Hindlimb muscle (tissue), 1 donor: ENCODE data around the gene GRIN2B. TPM values are rescaled to one million over a fixed set of nuclear protein-coding genes. Genes with fewer than 3 reads are reported as not detected.

Experiments used
- DNase-seq: peaks from one replicate; pipeline ENCODE4 v3.0.0-alpha.2; 2013
- polyA plus RNA-seq: library from polyadenylated mRNA; unstranded; fragments of 120-200 nt; gene quantifications from one replicate; pipeline ENCODE4 v1.2.1, GENCODE V29; 2013; ENCODE audit not compliant: insufficient read length

The GRIN2B gene
- polyA plus RNA-seq, 1 donor: 0.01 TPM

GRCh38 chr12:13956060-13956590 lies 25.3 kb downstream of the GRIN2B start:
- DNase-seq: no peak

GRCh38 chr12:13952096-13952495 lies 29.3 kb downstream of the GRIN2B start:
- DNase-seq: no peak

GRCh38 chr12:13950502-13950901 lies 30.9 kb downstream of the GRIN2B start:
- DNase-seq: no peak

- no peak for DNase-seq
These were observed 32.8 kb downstream of the GRIN2B start for GRCh38 chr12:13948621-13949020.

GRCh38 chr12:13947276-13947946 lies 34.0 kb downstream of the GRIN2B start:
- DNase-seq: no peak

- DNase-seq: no peak
These were observed 35.8 kb downstream of the GRIN2B start for GRCh38 chr12:13945641-13946040.

- DNase-seq: no peak
These were observed 36.2 kb downstream of the GRIN2B start for GRCh38 chr12:13945236-13945635.

- no peak for DNase-seq
These were observed 38.6 kb downstream of the GRIN2B start for GRCh38 chr12:13942826-13943225.

- peak; percentile 39 for DNase-seq
These were observed 39.8 kb downstream of the GRIN2B start for GRCh38 chr12:13941258-13942249.

- no peak for DNase-seq
These were observed 41.0 kb downstream of the GRIN2B start for GRCh38 chr12:13940335-13940865.

GRCh38 chr12:13937735-13938134 lies 43.7 kb downstream of the GRIN2B start:
- no peak for DNase-seq

GRCh38 chr12:13935169-13935568 lies 46.2 kb downstream of the GRIN2B start:
- DNase-seq: no peak
